B cell (primary cell): ENCODE results near the gene DCT.

ENCODE experiments used
- EZH2 ChIP-seq: IDR thresholded peaks from 2 replicates; pipeline ENCODE4 v1.6.1; 2012; ENCODE audit warnings: borderline replicate concordance, low read depth, mild to moderate bottlenecking, moderate library complexity, low read length; ENCODE audit not compliant: insufficient read depth, poor library complexity, severe bottlenecking
- TF ChIP-seq, protein P1 (sequence below): fragments of 200-600 bp; IDR thresholded peaks from one replicate; pipeline ENCODE4 v1.8.0; 2022; ENCODE audit warnings: antibody characterized with exemption, mild to moderate bottlenecking

DNA sequence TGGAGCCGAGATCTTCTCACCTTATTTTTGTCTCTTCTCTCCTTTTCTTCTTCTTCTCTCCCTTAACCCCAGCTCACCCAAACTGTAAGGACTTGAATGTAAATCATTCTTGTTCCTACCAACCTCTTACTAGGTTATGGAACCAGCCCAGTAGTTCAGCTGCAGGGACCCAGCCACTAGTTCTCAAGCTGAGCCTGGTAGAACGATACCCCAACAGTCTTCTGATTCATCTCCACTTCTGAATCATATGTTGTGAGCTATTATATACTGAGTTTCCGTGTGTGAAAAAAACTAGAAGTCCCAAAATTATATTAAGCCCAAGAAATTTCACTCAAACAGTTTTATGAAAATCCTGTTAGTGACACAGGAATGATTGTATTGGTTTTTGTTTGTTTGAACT lies 67.7 kb downstream of the DCT start:
- TF ChIP-seq, protein P1, sequence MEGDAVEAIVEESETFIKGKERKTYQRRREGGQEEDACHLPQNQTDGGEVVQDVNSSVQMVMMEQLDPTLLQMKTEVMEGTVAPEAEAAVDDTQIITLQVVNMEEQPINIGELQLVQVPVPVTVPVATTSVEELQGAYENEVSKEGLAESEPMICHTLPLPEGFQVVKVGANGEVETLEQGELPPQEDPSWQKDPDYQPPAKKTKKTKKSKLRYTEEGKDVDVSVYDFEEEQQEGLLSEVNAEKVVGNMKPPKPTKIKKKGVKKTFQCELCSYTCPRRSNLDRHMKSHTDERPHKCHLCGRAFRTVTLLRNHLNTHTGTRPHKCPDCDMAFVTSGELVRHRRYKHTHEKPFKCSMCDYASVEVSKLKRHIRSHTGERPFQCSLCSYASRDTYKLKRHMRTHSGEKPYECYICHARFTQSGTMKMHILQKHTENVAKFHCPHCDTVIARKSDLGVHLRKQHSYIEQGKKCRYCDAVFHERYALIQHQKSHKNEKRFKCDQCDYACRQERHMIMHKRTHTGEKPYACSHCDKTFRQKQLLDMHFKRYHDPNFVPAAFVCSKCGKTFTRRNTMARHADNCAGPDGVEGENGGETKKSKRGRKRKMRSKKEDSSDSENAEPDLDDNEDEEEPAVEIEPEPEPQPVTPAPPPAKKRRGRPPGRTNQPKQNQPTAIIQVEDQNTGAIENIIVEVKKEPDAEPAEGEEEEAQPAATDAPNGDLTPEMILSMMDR = no peak
- TF ChIP-seq EZH2 = no peak
